ENCODE measurements around the gene TRAF1. TPM values are rescaled to one million over a fixed set of nuclear protein-coding genes. Genes with fewer than 3 reads are reported as not detected.

The TRAF1 gene
- total and polyA plus RNA-seq, 7 donors: 0.55 to 2.0 (median 0.95) TPM

- ATAC-seq (no peak), DNase-seq (no peak)
- Histone ChIP-seq H3K36me3 (ENCODE audit: insufficient read depth in 1 of 2, low read depth in 1 of 2) (no peaks in the 10 kb centered on the region), H3K27me3 (ENCODE audit: insufficient read depth in 3 of 3, low read length in 2 of 3) (no peaks in the 10 kb centered on the region), H3K4me3 (no peak overlapping the region), H3K27ac (no peak overlapping the region), H3K4me1 (no peaks in the 10 kb centered on the region), H3K9me3 (no peaks in the 10 kb centered on the region)
- no peak for TF ChIP-seq CTCF (IDR thresholded peaks at IDR 0.05)
- intact Hi-C loops (cut with DNase I): no loop called here
Measured at GRCh38 chr9:120888626-120889025, 38.0 kb downstream of the TRAF1 start.

- intact Hi-C loops (cut with DNase I): no loop called here
- Histone ChIP-seq H3K27me3 (ENCODE audit: insufficient read depth in 3 of 3, low read length in 2 of 3) (no peaks in the 10 kb centered on the region), H3K4me3 (no peak overlapping the region), H3K9me3 (no peaks in the 10 kb centered on the region), H3K27ac (no peak overlapping the region), H3K36me3 (ENCODE audit: insufficient read depth in 1 of 2, low read depth in 1 of 2) (no peaks in the 10 kb centered on the region), H3K4me1 (no peaks in the 10 kb centered on the region)
- TF ChIP-seq CTCF (IDR thresholded peaks at IDR 0.05): no peak
- 49 to 59% (median 54%) methylated on average over 8 of the region's 8 CpGs for WGBS, 3 donors
- peak in 3 of 4 donors; percentile 65 to 71 (median 66) for ATAC-seq
- DNase-seq: peak; percentile 74 to 76
Measured at GRCh38 chr9:120886490-120886967, 40.1 kb downstream of the TRAF1 start.

- no peaks in the 10 kb centered on the region for H3K27me3 ChIP-seq (ENCODE audit: insufficient read depth in 3 of 3, low read length in 2 of 3)
- no peak for DNase-seq
- no peaks in the 10 kb centered on the region for H3K4me1 ChIP-seq
- WGBS, 3 donors: 24 to 31% (median 31%) methylated on average over 5 of the region's 5 CpGs
- H3K27ac ChIP-seq: no peak overlapping the region
- H3K4me3 ChIP-seq: no peak overlapping the region
- intact Hi-C loops (cut with DNase I): no loop called here
- peak in 2 of 4 donors; percentile 27 to 28 for ATAC-seq
- TF ChIP-seq CTCF (IDR thresholded peaks at IDR 0.05): no peak
- no peaks in the 10 kb centered on the region for H3K9me3 ChIP-seq
- no peaks in the 10 kb centered on the region for H3K36me3 ChIP-seq (ENCODE audit: insufficient read depth in 1 of 2, low read depth in 1 of 2)
Measured at GRCh38 chr9:120885958-120886357, 40.6 kb downstream of the TRAF1 start.

- WGBS, 3 donors: 60 to 75% (median 71%) methylated on average over 3 of the region's 3 CpGs
- DNase-seq (no peak), ATAC-seq (no peak)
- Histone ChIP-seq H3K9me3 (no peaks in the 10 kb centered on the region), H3K4me3 (no peak overlapping the region), H3K4me1 (no peaks in the 10 kb centered on the region), H3K27me3 (ENCODE audit: insufficient read depth in 3 of 3, low read length in 2 of 3) (no peaks in the 10 kb centered on the region), H3K36me3 (ENCODE audit: insufficient read depth in 1 of 2, low read depth in 1 of 2) (no peaks in the 10 kb centered on the region), H3K27ac (no peak overlapping the region)
- no peak for TF ChIP-seq CTCF (IDR thresholded peaks at IDR 0.05)
- intact Hi-C loops (cut with DNase I): no loop called here
Measured at GRCh38 chr9:120885457-120885856, 41.1 kb downstream of the TRAF1 start.

- Histone ChIP-seq H3K4me1 (no peaks in the 10 kb centered on the region), H3K9me3 (no peaks in the 10 kb centered on the region), H3K4me3 (no peak overlapping the region), H3K27me3 (ENCODE audit: insufficient read depth in 3 of 3, low read length in 2 of 3) (peaks cover 0 to 10% (median 0%) of the 10 kb centered on the region in 3 donors), H3K36me3 (ENCODE audit: insufficient read depth in 1 of 2, low read depth in 1 of 2) (no peaks in the 10 kb centered on the region), H3K27ac (no peak overlapping the region)
- WGBS, 3 donors: 75 to 85% (median 81%) methylated on average over 3 of the region's 3 CpGs
- intact Hi-C loops (cut with DNase I): no loop called here
- ATAC-seq (no peak), DNase-seq (no peak)
- TF ChIP-seq CTCF (IDR thresholded peaks at IDR 0.05): no peak
Measured at GRCh38 chr9:120883608-120883996, 43.0 kb downstream of the TRAF1 start.

Data from psoas muscle (tissue), 8 donors.